ENCODE measurements around the gene CRIP2. TPM values are rescaled to one million over a fixed set of nuclear protein-coding genes. Genes with fewer than 3 reads are reported as not detected.

CRIP2 gene
- polyA plus RNA-seq, 1 donor from 2014 or later: 214 TPM

DNA sequence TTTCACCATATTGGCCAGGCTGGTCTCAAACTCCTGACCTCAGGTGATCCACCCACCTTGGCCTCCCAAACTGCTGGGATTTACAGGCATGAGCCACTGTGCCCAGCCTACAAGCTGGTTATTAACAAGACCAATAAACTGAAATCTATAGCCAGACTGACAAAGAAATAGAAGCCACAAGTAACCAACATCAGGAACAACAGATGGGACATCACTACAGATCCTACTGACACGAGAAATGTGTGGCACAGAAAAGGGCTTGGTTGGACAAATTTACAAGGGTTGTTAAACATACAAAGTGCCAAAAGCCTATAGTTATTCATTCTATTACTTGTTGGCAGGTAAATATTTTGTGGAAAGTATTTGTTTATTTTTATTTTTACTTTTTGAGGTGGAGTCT, 43.4 kb upstream of the CRIP2 start:
- H3K27me3 ChIP-seq (ENCODE audit: insufficient read depth, low read depth, low read length): no peaks in the 10 kb centered on the region
- H3F3A ChIP-seq (ENCODE audit: insufficient read depth, low read length, poor library complexity, severe bottlenecking): no peaks in the 10 kb centered on the region
- H3K9me2 ChIP-seq (ENCODE audit: insufficient read depth, low read length): no peaks in the 10 kb centered on the region
- no peak overlapping the region for H3K27ac ChIP-seq (ENCODE audit: low read length)
- TF ChIP-seq SMC3 (conservative IDR thresholded peaks at IDR 0.05; ENCODE audit: poor library complexity): no peak
- TF ChIP-seq TAF1 (IDR thresholded peaks at IDR 0.05; ENCODE audit: low read depth): no peak
- no peak for TF ChIP-seq POLR2AphosphoS5 (IDR thresholded peaks at IDR 0.05)
- no peak for TF ChIP-seq MXI1 (conservative IDR thresholded peaks at IDR 0.05; ENCODE audit: poor library complexity, severe bottlenecking)
- no peak overlapping the region for H3K4me2 ChIP-seq (ENCODE audit: low read length)
- H3K36me3 ChIP-seq (ENCODE audit: insufficient read depth, low read length): no peaks in the 10 kb centered on the region
- no peak overlapping the region for H3K4me3 ChIP-seq (ENCODE audit: low read length)
- no peak overlapping the region for H2AFZ ChIP-seq (ENCODE audit: low read depth, low read length)
- H3K9ac ChIP-seq (ENCODE audit: low read length): no peak overlapping the region
- peaks cover 44% of the 10 kb centered on the region for H3K79me2 ChIP-seq (replicated peaks; ENCODE audit: insufficient read depth, low read length)
- H4K20me1 ChIP-seq (ENCODE audit: insufficient read depth): no peaks in the 10 kb centered on the region
- no peaks in the 10 kb centered on the region for H3K9me3 ChIP-seq (ENCODE audit: low read length)

DNA sequence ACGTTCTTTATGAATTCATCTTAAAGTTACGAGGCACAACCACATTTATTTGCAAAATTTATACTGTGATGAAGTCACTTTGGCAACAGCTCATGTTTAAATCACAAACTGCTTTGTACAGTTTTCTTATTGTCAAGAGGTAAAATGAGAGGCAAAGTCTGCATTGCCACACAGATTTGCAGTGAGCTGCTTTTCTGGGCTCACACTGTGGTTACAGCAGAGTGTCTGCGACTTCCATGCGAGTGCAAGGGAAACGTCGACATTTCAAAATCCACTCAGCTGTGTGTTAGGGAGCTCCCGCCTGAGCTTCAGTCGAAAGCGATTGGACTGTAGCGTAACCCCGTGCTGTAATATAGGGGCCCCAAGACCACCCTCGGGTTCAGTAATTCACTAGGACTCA, 42.0 kb upstream of the CRIP2 start:
- no peak overlapping the region for H3K4me3 ChIP-seq (ENCODE audit: low read length)
- TF ChIP-seq TAF1 (IDR thresholded peaks at IDR 0.05; ENCODE audit: low read depth) (no peak), RAD21 (conservative IDR thresholded peaks at IDR 0.05) (no peak), POLR2AphosphoS5 (IDR thresholded peaks at IDR 0.05) (no peak), SMC3 (conservative IDR thresholded peaks at IDR 0.05; ENCODE audit: poor library complexity) (no peak)
- TF ChIP-seq, protein P1, sequence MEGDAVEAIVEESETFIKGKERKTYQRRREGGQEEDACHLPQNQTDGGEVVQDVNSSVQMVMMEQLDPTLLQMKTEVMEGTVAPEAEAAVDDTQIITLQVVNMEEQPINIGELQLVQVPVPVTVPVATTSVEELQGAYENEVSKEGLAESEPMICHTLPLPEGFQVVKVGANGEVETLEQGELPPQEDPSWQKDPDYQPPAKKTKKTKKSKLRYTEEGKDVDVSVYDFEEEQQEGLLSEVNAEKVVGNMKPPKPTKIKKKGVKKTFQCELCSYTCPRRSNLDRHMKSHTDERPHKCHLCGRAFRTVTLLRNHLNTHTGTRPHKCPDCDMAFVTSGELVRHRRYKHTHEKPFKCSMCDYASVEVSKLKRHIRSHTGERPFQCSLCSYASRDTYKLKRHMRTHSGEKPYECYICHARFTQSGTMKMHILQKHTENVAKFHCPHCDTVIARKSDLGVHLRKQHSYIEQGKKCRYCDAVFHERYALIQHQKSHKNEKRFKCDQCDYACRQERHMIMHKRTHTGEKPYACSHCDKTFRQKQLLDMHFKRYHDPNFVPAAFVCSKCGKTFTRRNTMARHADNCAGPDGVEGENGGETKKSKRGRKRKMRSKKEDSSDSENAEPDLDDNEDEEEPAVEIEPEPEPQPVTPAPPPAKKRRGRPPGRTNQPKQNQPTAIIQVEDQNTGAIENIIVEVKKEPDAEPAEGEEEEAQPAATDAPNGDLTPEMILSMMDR (IDR thresholded peaks at IDR 0.05; ENCODE audit: poor library complexity, severe bottlenecking): no peak
- TF ChIP-seq, protein P2, sequence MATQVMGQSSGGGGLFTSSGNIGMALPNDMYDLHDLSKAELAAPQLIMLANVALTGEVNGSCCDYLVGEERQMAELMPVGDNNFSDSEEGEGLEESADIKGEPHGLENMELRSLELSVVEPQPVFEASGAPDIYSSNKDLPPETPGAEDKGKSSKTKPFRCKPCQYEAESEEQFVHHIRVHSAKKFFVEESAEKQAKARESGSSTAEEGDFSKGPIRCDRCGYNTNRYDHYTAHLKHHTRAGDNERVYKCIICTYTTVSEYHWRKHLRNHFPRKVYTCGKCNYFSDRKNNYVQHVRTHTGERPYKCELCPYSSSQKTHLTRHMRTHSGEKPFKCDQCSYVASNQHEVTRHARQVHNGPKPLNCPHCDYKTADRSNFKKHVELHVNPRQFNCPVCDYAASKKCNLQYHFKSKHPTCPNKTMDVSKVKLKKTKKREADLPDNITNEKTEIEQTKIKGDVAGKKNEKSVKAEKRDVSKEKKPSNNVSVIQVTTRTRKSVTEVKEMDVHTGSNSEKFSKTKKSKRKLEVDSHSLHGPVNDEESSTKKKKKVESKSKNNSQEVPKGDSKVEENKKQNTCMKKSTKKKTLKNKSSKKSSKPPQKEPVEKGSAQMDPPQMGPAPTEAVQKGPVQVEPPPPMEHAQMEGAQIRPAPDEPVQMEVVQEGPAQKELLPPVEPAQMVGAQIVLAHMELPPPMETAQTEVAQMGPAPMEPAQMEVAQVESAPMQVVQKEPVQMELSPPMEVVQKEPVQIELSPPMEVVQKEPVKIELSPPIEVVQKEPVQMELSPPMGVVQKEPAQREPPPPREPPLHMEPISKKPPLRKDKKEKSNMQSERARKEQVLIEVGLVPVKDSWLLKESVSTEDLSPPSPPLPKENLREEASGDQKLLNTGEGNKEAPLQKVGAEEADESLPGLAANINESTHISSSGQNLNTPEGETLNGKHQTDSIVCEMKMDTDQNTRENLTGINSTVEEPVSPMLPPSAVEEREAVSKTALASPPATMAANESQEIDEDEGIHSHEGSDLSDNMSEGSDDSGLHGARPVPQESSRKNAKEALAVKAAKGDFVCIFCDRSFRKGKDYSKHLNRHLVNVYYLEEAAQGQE (IDR thresholded peaks at IDR 0.05; ENCODE audit: borderline replicate concordance): no peak
- H3K79me2 ChIP-seq (replicated peaks; ENCODE audit: insufficient read depth, low read length): peaks cover 41% of the 10 kb centered on the region
- no peaks in the 10 kb centered on the region for H3K27me3 ChIP-seq (ENCODE audit: insufficient read depth, low read depth, low read length)
- H4K20me1 ChIP-seq (ENCODE audit: insufficient read depth): no peaks in the 10 kb centered on the region
- no peaks in the 10 kb centered on the region for H3K9me3 ChIP-seq (ENCODE audit: low read length)
- no peaks in the 10 kb centered on the region for H3K9me2 ChIP-seq (ENCODE audit: insufficient read depth, low read length)
- H3K36me3 ChIP-seq (ENCODE audit: insufficient read depth, low read length): no peaks in the 10 kb centered on the region
- H3K27ac ChIP-seq (ENCODE audit: low read length): no peak overlapping the region
- H3K9ac ChIP-seq (ENCODE audit: low read length): no peak overlapping the region
- no peak overlapping the region for H3K4me2 ChIP-seq (ENCODE audit: low read length)
- H2AFZ ChIP-seq (ENCODE audit: low read depth, low read length): no peak overlapping the region
- no peaks in the 10 kb centered on the region for H3F3A ChIP-seq (ENCODE audit: insufficient read depth, low read length, poor library complexity, severe bottlenecking)

DNA sequence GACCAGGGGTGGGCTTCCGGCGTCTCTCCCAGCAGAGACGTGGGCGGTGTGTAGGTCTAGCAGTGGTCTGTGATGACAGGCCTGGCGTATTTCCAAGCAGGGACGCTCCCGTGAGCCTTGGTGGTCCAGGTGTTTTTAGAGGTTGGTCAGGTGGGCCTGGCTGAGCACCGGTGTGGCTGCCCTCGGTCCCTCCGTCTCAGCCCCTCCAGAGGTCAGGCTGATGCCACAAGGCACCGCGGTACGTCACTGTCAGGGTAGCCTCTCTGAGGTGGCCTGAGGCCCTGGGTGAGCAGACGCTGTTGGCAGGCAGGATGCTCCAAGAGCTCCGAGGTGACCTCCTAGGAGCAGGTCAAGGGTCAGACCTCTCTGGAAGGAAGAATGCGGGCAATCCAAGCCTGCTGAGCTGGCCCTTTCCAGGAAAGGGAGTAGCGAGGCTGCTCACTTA, 41.4 kb upstream of the CRIP2 start:
- no peak overlapping the region for H3K9ac ChIP-seq (ENCODE audit: low read length)
- TF ChIP-seq RAD21 (conservative IDR thresholded peaks at IDR 0.05) (no peak), MXI1 (conservative IDR thresholded peaks at IDR 0.05; ENCODE audit: poor library complexity, severe bottlenecking) (no peak), TAF1 (IDR thresholded peaks at IDR 0.05; ENCODE audit: low read depth) (no peak), EP300 (conservative IDR thresholded peaks at IDR 0.05; ENCODE audit: poor library complexity, severe bottlenecking) (no peak), SMC3 (conservative IDR thresholded peaks at IDR 0.05; ENCODE audit: poor library complexity) (no peak), POLR2AphosphoS5 (IDR thresholded peaks at IDR 0.05) (no peak), EZH2 (IDR thresholded peaks at IDR 0.05; ENCODE audit: borderline replicate concordance, insufficient read depth, low read length, poor library complexity, severe bottlenecking) (no peak)
- TF ChIP-seq, protein P2 (IDR thresholded peaks at IDR 0.05; ENCODE audit: borderline replicate concordance): no peak
- TF ChIP-seq, protein P1 (IDR thresholded peaks at IDR 0.05; ENCODE audit: poor library complexity, severe bottlenecking): no peak
- H3K79me2 ChIP-seq (replicated peaks; ENCODE audit: insufficient read depth, low read length): peaks cover 42% of the 10 kb centered on the region
- H3K27me3 ChIP-seq (ENCODE audit: insufficient read depth, low read depth, low read length): no peaks in the 10 kb centered on the region
- H4K20me1 ChIP-seq (ENCODE audit: insufficient read depth): peaks cover 3% of the 10 kb centered on the region
- no peaks in the 10 kb centered on the region for H3K9me3 ChIP-seq (ENCODE audit: low read length)
- no peaks in the 10 kb centered on the region for H3K36me3 ChIP-seq (ENCODE audit: insufficient read depth, low read length)
- no peak overlapping the region for H3K4me2 ChIP-seq (ENCODE audit: low read length)
- H2AFZ ChIP-seq (ENCODE audit: low read depth, low read length): no peak overlapping the region
- no peaks in the 10 kb centered on the region for H3K9me2 ChIP-seq (ENCODE audit: insufficient read depth, low read length)
- no peak overlapping the region for H3K27ac ChIP-seq (ENCODE audit: low read length)
- no peak overlapping the region for H3K4me3 ChIP-seq (ENCODE audit: low read length)
- no peaks in the 10 kb centered on the region for H3F3A ChIP-seq (ENCODE audit: insufficient read depth, low read length, poor library complexity, severe bottlenecking)

Measured in neural cell (in vitro differentiated cells).